GM12864 (cell line): ENCODE data around the gene ZNF541.

Source experiments
- DNase-seq: peaks from one replicate; pipeline ENCODE4 v3.0.0-alpha.2; 2011; ENCODE audit warnings: low read depth
- H3K4me3 ChIP-seq: 2 replicates; pipeline ENCODE4 v1.5.1; 2011; ENCODE audit warnings: mild to moderate bottlenecking, low read depth, low read length, control low read depth
- CTCF ChIP-seq: IDR thresholded peaks from 2 replicates; pipeline ENCODE4 v1.5.1; 2011; ENCODE audit warnings: low read depth, mild to moderate bottlenecking, moderate library complexity, low read length, control low read depth, inconsistent platforms; ENCODE audit errors: missing control alignments

Gene ZNF541

GRCh38 chr19:47580397-47580796 is 7.4 kb upstream of the ZNF541 start:
- TF ChIP-seq CTCF = no peak

GRCh38 chr19:47572635-47573034 is 313 bp downstream of the ZNF541 start:
- H3K4me3 ChIP-seq = no peak overlapping the region
- no peak for TF ChIP-seq CTCF
- no peak for DNase-seq

More at GRCh38 chr19:47580397-47580796, 7.4 kb upstream of the ZNF541 start:
- no peak for DNase-seq
- no peak overlapping the region for H3K4me3 ChIP-seq

- no peak for TF ChIP-seq CTCF
- no peak for DNase-seq
These were observed 3.6 kb downstream of the ZNF541 start for GRCh38 chr19:47569331-47569730.

GRCh38 chr19:47564081-47564480 is 8.9 kb downstream of the ZNF541 start:
- no peak for DNase-seq
- no peak overlapping the region for H3K4me3 ChIP-seq
- TF ChIP-seq CTCF = no peak

More at GRCh38 chr19:47569331-47569730, 3.6 kb downstream of the ZNF541 start:
- no peak overlapping the region for H3K4me3 ChIP-seq

GRCh38 chr19:47561440-47562057 is 11.4 kb downstream of the ZNF541 start:
- no peak for DNase-seq
- no peak for TF ChIP-seq CTCF
- no peak overlapping the region for H3K4me3 ChIP-seq

- DNase-seq = no peak
- no peak overlapping the region for H3K4me3 ChIP-seq
- no peak for TF ChIP-seq CTCF
These were observed 11.9 kb downstream of the ZNF541 start for GRCh38 chr19:47560999-47561398.

GRCh38 chr19:47550129-47550528 is 22.8 kb downstream of the ZNF541 start:
- DNase-seq = no peak
- no peak overlapping the region for H3K4me3 ChIP-seq
- no peak for TF ChIP-seq CTCF
